HCT116 (cell line): ENCODE results near the gene CLCN1.

Experiments
- ATF3 ChIP-seq: IDR thresholded peaks from 2 replicates; pipeline ENCODE4 v1.6.1; 2012
- CEBPB ChIP-seq: IDR thresholded peaks from 2 replicates; pipeline ENCODE4 v1.6.1; 2012; ENCODE audit warnings: low read depth
- EZH2 ChIP-seq: fragments of 200-600 bp; sonication (generic); IDR thresholded peaks from 2 replicates; pipeline ENCODE4 v1.6.1; 2017; ENCODE audit warnings: antibody characterized with exemption, mixed run types
- EZH2phosphoT487 ChIP-seq: fragments of 200-600 bp; IDR thresholded peaks from 2 replicates; pipeline ENCODE4 v1.6.1; 2018; ENCODE audit warnings: antibody characterized with exemption, borderline replicate concordance
- MAX ChIP-seq: IDR thresholded peaks from 2 replicates; pipeline ENCODE4 v1.6.1; 2012
- POLR2A ChIP-seq: IDR thresholded peaks from 2 replicates; pipeline ENCODE4 v1.7.0; 2011; ENCODE audit warnings: borderline replicate concordance; ENCODE audit not compliant: insufficient read depth, insufficient read length; ENCODE audit errors: extremely low read depth
- POLR2AphosphoS5 ChIP-seq: IDR thresholded peaks from 2 replicates; pipeline ENCODE4 v1.6.1; 2011; ENCODE audit warnings: mild to moderate bottlenecking, low read depth, low read length, moderate library complexity
- REST ChIP-seq: IDR thresholded peaks from 2 replicates; pipeline ENCODE4 v1.6.1; 2012; ENCODE audit warnings: low read depth
- SP1 ChIP-seq: IDR thresholded peaks from 2 replicates; pipeline ENCODE4 v1.6.1; 2012; ENCODE audit warnings: low read depth
- SRF ChIP-seq: IDR thresholded peaks from 2 replicates; pipeline ENCODE4 v1.6.1; 2012; ENCODE audit warnings: low read depth
- YY1 ChIP-seq: IDR thresholded peaks from 2 replicates; pipeline ENCODE4 v1.6.1; 2011; ENCODE audit warnings: low read length, low read depth, moderate library complexity, mild to moderate bottlenecking; ENCODE audit not compliant: insufficient replicate concordance; ENCODE audit errors: extremely low read depth
- ZNF274 ChIP-seq: fragments of 200-500 bp; sonication (Bioruptor generic); IDR thresholded peaks from 2 replicates; pipeline ENCODE4 v1.6.1; 2014; ENCODE audit warnings: mild to moderate bottlenecking, low read depth, low read length, inconsistent platforms
- TF ChIP-seq, protein P1 (sequence below), 3 experiments: fragments of 200-600 bp in 1 of 3; sonication (generic) in 1 of 3; IDR thresholded peaks in 2 of 3; conservative IDR thresholded peaks in 1 of 3; 2 replicates each; pipeline ENCODE4 v1.5.1; 2012 to 2017; ENCODE audit warnings: low read depth in 2 of 3, low read length in 2 of 3, antibody characterized with exemption in 1 of 3, borderline replicate concordance in 1 of 3, control low read depth in 1 of 3, mild to moderate bottlenecking in 1 of 3, mixed read lengths in 1 of 3, mixed run types in 1 of 3, moderate library complexity in 1 of 3; ENCODE audit not compliant: insufficient read depth in 1 of 3

GRCh38 chr7:143362131-143363015, 46.5 kb downstream of the CLCN1 start, which contains the start of gene FAM131B:
- no peak for TF ChIP-seq MAX
- no peak for TF ChIP-seq SRF
- TF ChIP-seq ZNF274, result no peak
- TF ChIP-seq POLR2A, result no peak
- TF ChIP-seq, protein P1, sequence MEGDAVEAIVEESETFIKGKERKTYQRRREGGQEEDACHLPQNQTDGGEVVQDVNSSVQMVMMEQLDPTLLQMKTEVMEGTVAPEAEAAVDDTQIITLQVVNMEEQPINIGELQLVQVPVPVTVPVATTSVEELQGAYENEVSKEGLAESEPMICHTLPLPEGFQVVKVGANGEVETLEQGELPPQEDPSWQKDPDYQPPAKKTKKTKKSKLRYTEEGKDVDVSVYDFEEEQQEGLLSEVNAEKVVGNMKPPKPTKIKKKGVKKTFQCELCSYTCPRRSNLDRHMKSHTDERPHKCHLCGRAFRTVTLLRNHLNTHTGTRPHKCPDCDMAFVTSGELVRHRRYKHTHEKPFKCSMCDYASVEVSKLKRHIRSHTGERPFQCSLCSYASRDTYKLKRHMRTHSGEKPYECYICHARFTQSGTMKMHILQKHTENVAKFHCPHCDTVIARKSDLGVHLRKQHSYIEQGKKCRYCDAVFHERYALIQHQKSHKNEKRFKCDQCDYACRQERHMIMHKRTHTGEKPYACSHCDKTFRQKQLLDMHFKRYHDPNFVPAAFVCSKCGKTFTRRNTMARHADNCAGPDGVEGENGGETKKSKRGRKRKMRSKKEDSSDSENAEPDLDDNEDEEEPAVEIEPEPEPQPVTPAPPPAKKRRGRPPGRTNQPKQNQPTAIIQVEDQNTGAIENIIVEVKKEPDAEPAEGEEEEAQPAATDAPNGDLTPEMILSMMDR (IDR thresholded peaks at IDR 0.05 in 2 of 3, conservative IDR thresholded peaks at IDR 0.05 in 1 of 3; ENCODE audit: borderline replicate concordance in 1 of 3, insufficient read depth in 1 of 3, low read depth in 2 of 3, low read length in 2 of 3), result no peak
- TF ChIP-seq CEBPB, result no peak
- no peak for TF ChIP-seq EZH2phosphoT487
- no peak for TF ChIP-seq REST
- TF ChIP-seq POLR2AphosphoS5, result no peak
- no peak for TF ChIP-seq SP1
- TF ChIP-seq ATF3, result no peak
- no peak for TF ChIP-seq YY1
- TF ChIP-seq EZH2, result no peak
